ENCODE data around the gene XXYLT1.

GRCh38 chr3:195085356-195086130, 185.4 kb downstream of the XXYLT1 start:
- no peak for TF ChIP-seq CTCF (IDR thresholded peaks at IDR 0.05; ENCODE audit: low read depth, low read length, poor library complexity, severe bottlenecking)
- TF ChIP-seq EZH2phosphoT487 (IDR thresholded peaks at IDR 0.05; ENCODE audit: borderline replicate concordance, low read length), result no peak

All from DOHH2 (cell line).